Measurements from ENCODE around the gene COG1.

DNA sequence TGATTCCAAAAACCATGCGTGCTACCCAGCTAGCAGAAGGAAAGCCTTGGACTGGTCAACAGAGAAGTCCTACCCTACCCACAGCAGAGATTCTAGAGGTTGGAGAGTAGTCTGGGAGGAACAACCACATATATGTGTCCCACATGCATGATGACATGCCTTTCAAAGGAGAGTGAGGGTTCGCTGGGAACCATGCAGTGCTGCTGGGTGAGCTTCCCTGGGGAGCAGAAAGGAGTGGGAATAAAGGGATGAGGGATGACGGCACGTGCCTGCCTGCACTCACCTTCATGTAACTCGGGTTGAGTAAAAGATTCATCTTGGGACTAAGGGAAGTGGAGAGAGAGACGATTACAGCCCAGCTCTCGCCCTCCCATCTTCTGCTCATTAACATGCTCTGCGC lies 59.0 kb downstream of the COG1 start:
- TF ChIP-seq, protein P1, sequence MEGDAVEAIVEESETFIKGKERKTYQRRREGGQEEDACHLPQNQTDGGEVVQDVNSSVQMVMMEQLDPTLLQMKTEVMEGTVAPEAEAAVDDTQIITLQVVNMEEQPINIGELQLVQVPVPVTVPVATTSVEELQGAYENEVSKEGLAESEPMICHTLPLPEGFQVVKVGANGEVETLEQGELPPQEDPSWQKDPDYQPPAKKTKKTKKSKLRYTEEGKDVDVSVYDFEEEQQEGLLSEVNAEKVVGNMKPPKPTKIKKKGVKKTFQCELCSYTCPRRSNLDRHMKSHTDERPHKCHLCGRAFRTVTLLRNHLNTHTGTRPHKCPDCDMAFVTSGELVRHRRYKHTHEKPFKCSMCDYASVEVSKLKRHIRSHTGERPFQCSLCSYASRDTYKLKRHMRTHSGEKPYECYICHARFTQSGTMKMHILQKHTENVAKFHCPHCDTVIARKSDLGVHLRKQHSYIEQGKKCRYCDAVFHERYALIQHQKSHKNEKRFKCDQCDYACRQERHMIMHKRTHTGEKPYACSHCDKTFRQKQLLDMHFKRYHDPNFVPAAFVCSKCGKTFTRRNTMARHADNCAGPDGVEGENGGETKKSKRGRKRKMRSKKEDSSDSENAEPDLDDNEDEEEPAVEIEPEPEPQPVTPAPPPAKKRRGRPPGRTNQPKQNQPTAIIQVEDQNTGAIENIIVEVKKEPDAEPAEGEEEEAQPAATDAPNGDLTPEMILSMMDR (conservative IDR thresholded peaks at IDR 0.05 in 1 of 2, IDR thresholded peaks at IDR 0.05 in 1 of 2; ENCODE audit: low read depth in 1 of 2, low read length in 2 of 2): no peak
- TF ChIP-seq EZH2 (IDR thresholded peaks at IDR 0.05; ENCODE audit: low read length, missing control alignments): no peak

Data from fibroblast of lung (primary cell).